H9 (cell line): ENCODE data around the gene RERE. TPM values are rescaled to one million over a fixed set of nuclear protein-coding genes. Genes with fewer than 3 reads are reported as not detected.
A peak's percentile ranks its signal among the peaks of the same experiment; 100 is the strongest.

ENCODE experiments used
- DNase-seq: peaks from one replicate; pipeline ENCODE4 v3.0.0-alpha.2; 2017
- H2AFZ ChIP-seq: one replicate; pipeline ENCODE4 v1.6.1; 2013; ENCODE audit warnings: mild to moderate bottlenecking, low read length, control low read depth, moderate library complexity
- H2AK5ac ChIP-seq: 2 replicates; pipeline ENCODE4 v1.6.1; 2013; ENCODE audit warnings: low read length, control low read depth, mixed read lengths; ENCODE audit not compliant: insufficient read length
- H2BK120ac ChIP-seq: one replicate; pipeline ENCODE4 v1.6.1; 2013; ENCODE audit warnings: low read depth, mild to moderate bottlenecking, low read length, control low read depth, inconsistent platforms; ENCODE audit not compliant: poor library complexity, severe bottlenecking
- H2BK12ac ChIP-seq: 2 replicates; pipeline ENCODE4 v1.6.1; 2013; ENCODE audit warnings: low read length, control low read depth, mixed read lengths, low read depth; ENCODE audit not compliant: insufficient read length
- H2BK15ac ChIP-seq: 2 replicates; pipeline ENCODE4 v1.6.1; 2013; ENCODE audit warnings: low read depth, low read length, control low read depth
- H2BK20ac ChIP-seq: one replicate; pipeline ENCODE4 v1.6.1; 2013; ENCODE audit warnings: low read depth, mild to moderate bottlenecking, low read length, control low read depth, inconsistent platforms; ENCODE audit not compliant: poor library complexity, severe bottlenecking
- H2BK5ac ChIP-seq: 2 replicates; pipeline ENCODE4 v1.6.1; 2013; ENCODE audit warnings: low read length, control low read depth, mixed read lengths; ENCODE audit not compliant: insufficient read length
- H3K14ac ChIP-seq: 2 replicates; pipeline ENCODE4 v1.6.1; 2013; ENCODE audit warnings: low read length, control low read depth; ENCODE audit not compliant: insufficient read depth
- H3K18ac ChIP-seq: 2 replicates; pipeline ENCODE4 v1.6.1; 2013; ENCODE audit warnings: low read depth, mild to moderate bottlenecking, mixed read lengths, low read length, control low read depth; ENCODE audit not compliant: insufficient read length
- H3K23ac ChIP-seq: 2 replicates; pipeline ENCODE4 v1.6.1; 2013; ENCODE audit warnings: low read length, control low read depth, mixed read lengths, low read depth; ENCODE audit not compliant: insufficient read length
- H3K23me2 ChIP-seq: 2 replicates; pipeline ENCODE4 v1.6.1; 2013; ENCODE audit warnings: low read depth, mild to moderate bottlenecking, mixed read lengths, low read length, control low read depth; ENCODE audit not compliant: insufficient read length, poor library complexity, severe bottlenecking
- H3K27ac ChIP-seq: 2 replicates; pipeline ENCODE4 v1.5.1; 2013; ENCODE audit warnings: low read length, control low read depth, mixed read lengths, low read depth; ENCODE audit not compliant: insufficient read length
- H3K27me3 ChIP-seq: 2 replicates; pipeline ENCODE4 v1.6.1; 2013; ENCODE audit warnings: low read length, control low read depth, inconsistent platforms; ENCODE audit not compliant: insufficient read depth
- H3K4ac ChIP-seq: 2 replicates; pipeline ENCODE4 v1.6.1; 2013; ENCODE audit warnings: low read depth, mild to moderate bottlenecking, control low read depth, inconsistent platforms, low read length, moderate library complexity
- H3K4me1 ChIP-seq: 2 replicates; pipeline ENCODE4 v1.6.1; 2013; ENCODE audit warnings: low read length, control low read depth, inconsistent platforms; ENCODE audit not compliant: insufficient read depth
- H3K4me2 ChIP-seq: 2 replicates; pipeline ENCODE4 v1.6.1; 2013; ENCODE audit warnings: low read length, control low read depth, mixed read lengths; ENCODE audit not compliant: insufficient read length, insufficient read depth
- H3K56ac ChIP-seq: 2 replicates; pipeline ENCODE4 v1.6.1; 2013; ENCODE audit warnings: low read depth, mild to moderate bottlenecking, mixed read lengths, low read length, control low read depth; ENCODE audit not compliant: insufficient read length
- H3K79me1 ChIP-seq: 2 replicates; pipeline ENCODE4 v1.6.1; 2013; ENCODE audit warnings: low read depth, mild to moderate bottlenecking, moderate library complexity, low read length, control low read depth, inconsistent platforms; ENCODE audit not compliant: insufficient read depth, poor library complexity, severe bottlenecking
- H3K79me2 ChIP-seq: 2 replicates; pipeline ENCODE4 v1.6.1; 2013; ENCODE audit warnings: low read length, control low read depth, inconsistent platforms; ENCODE audit not compliant: insufficient read depth
- H3K9ac ChIP-seq: 2 replicates; pipeline ENCODE4 v1.6.1; 2013; ENCODE audit warnings: low read length, control low read depth, mixed read lengths; ENCODE audit not compliant: insufficient read length; ENCODE audit errors: extremely low read depth
- H3K9me3 ChIP-seq: one replicate; pipeline ENCODE4 v1.6.1; 2013; ENCODE audit warnings: low read depth, low read length, inconsistent platforms; ENCODE audit not compliant: control insufficient read depth
- H3T11ph ChIP-seq: one replicate; pipeline ENCODE4 v1.6.1; 2013; ENCODE audit warnings: mild to moderate bottlenecking, low read length, control low read depth, inconsistent platforms
- H4K20me1 ChIP-seq: one replicate; pipeline ENCODE4 v1.6.1; 2013; ENCODE audit not compliant: control insufficient read depth, insufficient read length, insufficient read depth
- H4K5ac ChIP-seq: 2 replicates; pipeline ENCODE4 v1.6.1; 2013; ENCODE audit warnings: low read depth, mild to moderate bottlenecking, mixed read lengths, low read length, control low read depth; ENCODE audit not compliant: insufficient read length
- H4K8ac ChIP-seq: replicated peaks from 2 replicates; pipeline ENCODE4 v1.6.1; 2013; ENCODE audit warnings: low read length, control low read depth, mixed read lengths, low read depth; ENCODE audit not compliant: insufficient read length
- H4K91ac ChIP-seq: 2 replicates; pipeline ENCODE4 v1.6.1; 2013; ENCODE audit warnings: low read depth, mild to moderate bottlenecking, moderate library complexity, mixed read lengths, low read length, control low read depth; ENCODE audit not compliant: insufficient read length
- H3K27ac Mint-ChIP-seq, 3 experiments: 2 replicates in 2 of 3; 3 replicates in 1 of 3; pipeline ENCODE4 v1.8.0; 2020 to 2021; ENCODE audit warnings: mixed read lengths in 3 of 3, mild to moderate bottlenecking in 1 of 3, moderate library complexity in 1 of 3
- H3K27me3 Mint-ChIP-seq: 2 replicates; pipeline ENCODE4 v1.8.0; 2021; ENCODE audit warnings: low read depth, mild to moderate bottlenecking, moderate library complexity, mixed read lengths
- H3K36me3 Mint-ChIP-seq, 3 experiments: 2 replicates in 2 of 3; 3 replicates in 1 of 3; pipeline ENCODE4 v1.8.0; 2020 to 2021; ENCODE audit warnings: low read depth in 3 of 3, mixed read lengths in 3 of 3; ENCODE audit not compliant: insufficient read depth in 1 of 3
- H3K4me1 Mint-ChIP-seq, 2 experiments: 2 replicates each; pipeline ENCODE4 v1.8.0; 2020; ENCODE audit warnings: mixed read lengths in 2 of 2
- H3K4me3 Mint-ChIP-seq, 2 experiments: 2 replicates in 1 of 2; 3 replicates in 1 of 2; pipeline ENCODE4 v1.8.0; 2020 to 2021; ENCODE audit warnings: mild to moderate bottlenecking in 2 of 2, mixed read lengths in 2 of 2, moderate library complexity in 1 of 2
- H3K9me3 Mint-ChIP-seq, 2 experiments: 2 replicates in 1 of 2; 3 replicates in 1 of 2; pipeline ENCODE4 v1.8.0; 2020; ENCODE audit warnings: mild to moderate bottlenecking in 2 of 2, mixed read lengths in 2 of 2, moderate library complexity in 1 of 2
- CTCF ChIP-seq: fragments of 200-600 bp; sonication (generic); conservative IDR thresholded peaks from 3 replicates; pipeline ENCODE4 v1.8.0; 2021; ENCODE audit warnings: antibody characterized with exemption, mild to moderate bottlenecking
- WGBS: extraction: QIAGEN DNeasy Blood & Tissue Kit; methylation state at CpG from one replicate; pipeline ENCODE4 v1.1.7; 2013; ENCODE audit warnings: missing lambda C conversion rate, low lambda C conversion rate, mixed read lengths; ENCODE audit not compliant: insufficient read length; ENCODE audit errors: extremely low coverage; 5-methylcytosine and 5-hydroxymethylcytosine counted together
- total RNA-seq: library from RNA; stranded (reverse); gene quantifications from 2 replicates; pipeline ENCODE4 v1.2.1, GENCODE V29; 2021

The RERE gene
- total RNA-seq, 1 experiment from 2014 or later, result 103 TPM

- Histone ChIP-seq H3K23ac (no peak overlapping the region), H2AFZ (no peak overlapping the region), H2BK5ac (no peak overlapping the region), H2BK12ac (no peak overlapping the region), H3K56ac (no peak overlapping the region), H3K14ac (peak overlapping the region; percentile 85), H3K18ac (peak overlapping the region; percentile 95), H3K4ac (no peak overlapping the region; the same call in 1 of the 2 replicates), H3T11ph (no peak overlapping the region), H4K20me1 (no peaks in the 10 kb centered on the region), H4K91ac (no peak overlapping the region), H3K4me1 (peaks cover 10% of the 10 kb centered on the region; the same call in 1 of the 2 replicates), H4K5ac (no peak overlapping the region), H3K27me3 (no peaks in the 10 kb centered on the region), H2BK120ac (no peak overlapping the region), H3K27ac (peak overlapping the region; percentile 43), H2BK20ac (no peak overlapping the region), H2BK15ac (no peak overlapping the region), H2AK5ac (no peak overlapping the region), H3K79me1 (peaks cover 2% of the 10 kb centered on the region), H3K79me2 (peaks cover 17% of the 10 kb centered on the region; the same call in 1 of the 2 replicates), H4K8ac (no peak overlapping the region), H3K9me3 (no peaks in the 10 kb centered on the region), H3K9ac (peak overlapping the region; percentile 81), H3K4me2 (peak overlapping the region; percentile 74), H3K23me2 (peaks cover 4% of the 10 kb centered on the region)
- Mint-ChIP-seq H3K4me3 (peak overlapping the region; percentile 88 to 93), H3K9me3 (no peaks in the 10 kb centered on the region; a peak in 1 of 5 replicates), H3K4me1 (peaks cover 37 to 43% of the 10 kb centered on the region in 2 experiments), H3K36me3 (no peaks in the 10 kb centered on the region), H3K27ac (peak overlapping the region; percentile 97 to 99 (median 99)), H3K27me3 (no peaks in the 10 kb centered on the region)
- DNase-seq, result no peak
- no CpG with 5 or more reads among the region's 41 CpGs for WGBS
- TF ChIP-seq CTCF, result no peak
Observed at GRCh38 chr1:8816831-8817411, 519 bp downstream of the RERE start.
